DMS 273 (cell line): ENCODE measurements around the gene CDC42BPA.
"Not testable (repeated sequence)": the region's sequence is repeated elsewhere in the genome, so short reads cannot be mapped to it uniquely, and the experiment has no call there.

Source experiments
- DNase-seq: peaks from one replicate; lab custom pipeline; 2025; ENCODE audit not compliant: unreplicated experiment; lab: John Stamatoyannopoulos, UW

Gene CDC42BPA

GRCh38 chr1:226972931-226973330 lies 345.4 kb downstream of the CDC42BPA start:
- DNase-seq = no peak

- DNase-seq = no peak
Measured at GRCh38 chr1:226971765-226972164, 346.5 kb downstream of the CDC42BPA start.

GRCh38 chr1:226967665-226968064 lies 350.6 kb downstream of the CDC42BPA start:
- peak; percentile 76 for DNase-seq

- no peak for DNase-seq
Measured at GRCh38 chr1:226966683-226967082, 351.6 kb downstream of the CDC42BPA start.

GRCh38 chr1:226965581-226966440 lies 352.5 kb downstream of the CDC42BPA start:
- no peak for DNase-seq

- no peak for DNase-seq
Measured at GRCh38 chr1:226964611-226965486, 353.4 kb downstream of the CDC42BPA start.

GRCh38 chr1:226964068-226964425 lies 354.2 kb downstream of the CDC42BPA start:
- no peak for DNase-seq

GRCh38 chr1:226962421-226963391 lies 355.6 kb downstream of the CDC42BPA start:
- DNase-seq = no peak

- DNase-seq = no peak
Measured at GRCh38 chr1:226960944-226961765, 357.1 kb downstream of the CDC42BPA start.

GRCh38 chr1:226960256-226960655 lies 358.0 kb downstream of the CDC42BPA start:
- no peak for DNase-seq

- no peak for DNase-seq
Measured at GRCh38 chr1:226958300-226958699, 360.0 kb downstream of the CDC42BPA start.

- no peak for DNase-seq
Measured at GRCh38 chr1:226957714-226958113, 360.6 kb downstream of the CDC42BPA start.

- DNase-seq = no peak
Measured at GRCh38 chr1:226956942-226957713, 361.2 kb downstream of the CDC42BPA start.

- not testable (repeated sequence) for DNase-seq
Measured at GRCh38 chr1:226955857-226956256, 362.4 kb downstream of the CDC42BPA start.

GRCh38 chr1:226954777-226955176 lies 363.5 kb downstream of the CDC42BPA start:
- DNase-seq = no peak

- no peak for DNase-seq
Measured at GRCh38 chr1:226954337-226954736, 364.0 kb downstream of the CDC42BPA start.

GRCh38 chr1:226953175-226953800 lies 365.0 kb downstream of the CDC42BPA start:
- no peak for DNase-seq

- DNase-seq = no peak
Measured at GRCh38 chr1:226952118-226952441, 366.2 kb downstream of the CDC42BPA start.
